ENCODE measurements around the gene PYCARD. TPM values are rescaled to one million over a fixed set of nuclear protein-coding genes. Genes with fewer than 3 reads are reported as not detected.

Gene PYCARD
- total RNA-seq, 1 experiment from 2014 or later: 72.9 TPM

- no peak overlapping the region for H3K4me2 ChIP-seq
- no peaks in the 10 kb centered on the region for H3F3A ChIP-seq (ENCODE audit: insufficient read depth, low read depth)
- no peaks in the 10 kb centered on the region for H3K27me3 ChIP-seq (ENCODE audit: insufficient read depth, low read depth)
- intact Hi-C loops (cut with micrococcal nuclease; ENCODE audit: unreplicated experiment): no loop called here
- no peak overlapping the region for H3K27ac ChIP-seq
- no peaks in the 10 kb centered on the region for H3K36me3 ChIP-seq (ENCODE audit: low read depth)
- no peaks in the 10 kb centered on the region for H3K4me1 ChIP-seq (replicated peaks; ENCODE audit: insufficient read depth)
- DNase-seq: no peak
- TF ChIP-seq CTCF (conservative IDR thresholded peaks at IDR 0.05): no peak
- TF ChIP-seq EZH2 (IDR thresholded peaks at IDR 0.05; ENCODE audit: low read depth): no peak
- no peaks in the 10 kb centered on the region for H3K9me2 ChIP-seq (ENCODE audit: insufficient read depth)
- H4K20me1 ChIP-seq (ENCODE audit: insufficient read depth): no peaks in the 10 kb centered on the region
- no peak overlapping the region for H3K4me3 ChIP-seq
- H3K79me2 ChIP-seq (ENCODE audit: low read depth): no peaks in the 10 kb centered on the region
- ChIA-PET CTCF (no interaction called here), POLR2A (ENCODE audit: unreplicated experiment) (no interaction called here)
- no peaks in the 10 kb centered on the region for H3K9me3 ChIP-seq (ENCODE audit: insufficient read depth, low read depth)
- no peak overlapping the region for H2AFZ ChIP-seq
- BruUV-seq (replicated peaks): no TSS peak
Measured at GRCh38 chr16:31229501-31229900, 26.9 kb upstream of the PYCARD start.

GRCh38 chr16:31228206-31228605 is 25.6 kb upstream of the PYCARD start:
- no peak overlapping the region for H2AFZ ChIP-seq
- ChIA-PET POLR2A (ENCODE audit: unreplicated experiment) (no interaction called here), CTCF (no interaction called here)
- no peak overlapping the region for H3K27ac ChIP-seq
- no peak for TF ChIP-seq EZH2 (IDR thresholded peaks at IDR 0.05; ENCODE audit: low read depth)
- no peak for TF ChIP-seq CTCF (conservative IDR thresholded peaks at IDR 0.05)
- intact Hi-C loops (cut with micrococcal nuclease; ENCODE audit: unreplicated experiment): no loop called here
- no TSS peak for BruUV-seq (replicated peaks)
- H3K4me3 ChIP-seq: no peak overlapping the region
- H3K36me3 ChIP-seq (ENCODE audit: low read depth): no peaks in the 10 kb centered on the region
- no peak overlapping the region for H3K4me2 ChIP-seq
- no peak for DNase-seq
- no peaks in the 10 kb centered on the region for H3K4me1 ChIP-seq (replicated peaks; ENCODE audit: insufficient read depth)
- no peaks in the 10 kb centered on the region for H3K9me2 ChIP-seq (ENCODE audit: insufficient read depth)
- H3K9me3 ChIP-seq (ENCODE audit: insufficient read depth, low read depth): no peaks in the 10 kb centered on the region
- no peaks in the 10 kb centered on the region for H3K27me3 ChIP-seq (ENCODE audit: insufficient read depth, low read depth)
- no peaks in the 10 kb centered on the region for H3K79me2 ChIP-seq (ENCODE audit: low read depth)
- H4K20me1 ChIP-seq (ENCODE audit: insufficient read depth): no peaks in the 10 kb centered on the region
- H3F3A ChIP-seq (ENCODE audit: insufficient read depth, low read depth): no peaks in the 10 kb centered on the region

- CTCF ChIA-PET: no interaction called here
- DNase-seq: no peak
- TF ChIP-seq CTCF (conservative IDR thresholded peaks at IDR 0.05) (no peak), EZH2 (IDR thresholded peaks at IDR 0.05; ENCODE audit: low read depth) (no peak)
- Histone ChIP-seq H3K9me3 (ENCODE audit: insufficient read depth, low read depth) (no peaks in the 10 kb centered on the region), H3K4me2 (no peak overlapping the region), H3K9me2 (ENCODE audit: insufficient read depth) (no peaks in the 10 kb centered on the region), H3K27ac (no peak overlapping the region), H3K4me3 (no peak overlapping the region), H3K4me1 (replicated peaks; ENCODE audit: insufficient read depth) (no peaks in the 10 kb centered on the region), H3K79me2 (ENCODE audit: low read depth) (no peaks in the 10 kb centered on the region), H2AFZ (no peak overlapping the region), H4K20me1 (ENCODE audit: insufficient read depth) (no peaks in the 10 kb centered on the region), H3K36me3 (ENCODE audit: low read depth) (no peaks in the 10 kb centered on the region), H3K27me3 (ENCODE audit: insufficient read depth, low read depth) (no peaks in the 10 kb centered on the region), H3F3A (ENCODE audit: insufficient read depth, low read depth) (no peaks in the 10 kb centered on the region)
- intact Hi-C loops (cut with micrococcal nuclease; ENCODE audit: unreplicated experiment): no loop called here
- no TSS peak for BruUV-seq (replicated peaks)
- POLR2A ChIA-PET (ENCODE audit: unreplicated experiment): no interaction called here
Measured at GRCh38 chr16:31225193-31225592, 22.6 kb upstream of the PYCARD start.
